CD14-positive monocyte (primary cell): Measurements from ENCODE around the gene RTN4R. TPM values are rescaled to one million over a fixed set of nuclear protein-coding genes. Genes with fewer than 3 reads are reported as not detected.

ENCODE experiments used
- DNase-seq, 3 donors: peaks; one replicate each; pipeline ENCODE4 v3.0.0-alpha.2; 2011 to 2022
- H2AFZ ChIP-seq: 2 replicates; pipeline ENCODE4 v1.6.0; 2012; ENCODE audit warnings: mild to moderate bottlenecking, low read depth, low read length, inconsistent platforms; ENCODE audit not compliant: insufficient read depth, poor library complexity, severe bottlenecking
- H3K27ac ChIP-seq, 2 donors: 1 replicate in 1 of 2; 2 replicates in 1 of 2; pipeline ENCODE4 v1.5.1; 2012 to 2013; ENCODE audit warnings: low read length in 2 of 2, control low read depth in 1 of 2, inconsistent platforms in 1 of 2, low read depth in 1 of 2, mild to moderate bottlenecking in 1 of 2
- H3K27me3 ChIP-seq, 2 donors: one replicate each; pipeline versions ENCODE4 v1.6.0 to v1.6.1; 2011 to 2013; ENCODE audit warnings: low read length in 2 of 2; ENCODE audit not compliant: control insufficient read depth in 2 of 2, insufficient read depth in 2 of 2
- H3K36me3 ChIP-seq, 2 donors: replicated peaks in 1 of 2; 1 replicate in 1 of 2; 2 replicates in 1 of 2; pipeline versions ENCODE4 v1.5.1 to v1.6.1; 2012 to 2013; ENCODE audit warnings: low read length in 2 of 2, control low read depth in 1 of 2, inconsistent platforms in 1 of 2, mild to moderate bottlenecking in 1 of 2; ENCODE audit not compliant: insufficient read depth in 2 of 2, control insufficient read depth in 1 of 2
- H3K4me1 ChIP-seq, 2 donors: 1 replicate in 1 of 2; 2 replicates in 1 of 2; pipeline versions ENCODE4 v1.5.1 to v1.6.1; 2012 to 2013; ENCODE audit warnings: low read length in 2 of 2, control low read depth in 1 of 2, inconsistent platforms in 1 of 2, mild to moderate bottlenecking in 1 of 2, moderate library complexity in 1 of 2; ENCODE audit not compliant: insufficient read depth in 2 of 2, control insufficient read depth in 1 of 2
- H3K4me2 ChIP-seq: replicated peaks from 2 replicates; pipeline ENCODE3; 2012; ENCODE audit warnings: low read length, moderate library complexity, mild to moderate bottlenecking; ENCODE audit not compliant: poor library complexity, severe bottlenecking; ENCODE audit errors: extremely low read depth
- H3K4me3 ChIP-seq, 3 experiments: fragments of 200-600 bp in 1 of 3; sonication (generic) in 1 of 3; replicated peaks in 1 of 3; 1 replicate in 2 of 3; 2 replicates in 1 of 3; pipeline ENCODE4 v1.5.1; 2011 to 2013; ENCODE audit warnings: low read length in 3 of 3, mild to moderate bottlenecking in 3 of 3, control low read depth in 2 of 3, low read depth in 2 of 3, inconsistent platforms in 1 of 3, moderate library complexity in 1 of 3
- H3K79me2 ChIP-seq: 2 replicates; pipeline ENCODE4 v1.6.0; 2012; ENCODE audit warnings: mild to moderate bottlenecking, control low read depth, inconsistent platforms, low read length, moderate library complexity; ENCODE audit not compliant: insufficient read depth
- H3K9ac ChIP-seq: 2 replicates; pipeline ENCODE4 v1.6.0; 2017; ENCODE audit warnings: low read length, mild to moderate bottlenecking; ENCODE audit not compliant: insufficient read depth, poor library complexity, severe bottlenecking
- H3K9me3 ChIP-seq, 2 donors: replicated peaks in 1 of 2; 1 replicate in 1 of 2; 2 replicates in 1 of 2; pipeline versions ENCODE4 v1.5.1 to v1.6.1; 2012 to 2013; ENCODE audit warnings: low read length in 2 of 2, control low read depth in 1 of 2; ENCODE audit not compliant: control insufficient read depth in 1 of 2, insufficient read depth in 1 of 2
- H4K20me1 ChIP-seq: 2 replicates; pipeline ENCODE4 v1.6.0; 2012; ENCODE audit warnings: mild to moderate bottlenecking, low read length, control low read depth, moderate library complexity; ENCODE audit not compliant: insufficient read depth
- H3K27ac Mint-ChIP-seq, 7 donors: one replicate each; pipeline ENCODE4 v1.8.0; 2020; ENCODE audit warnings: mild to moderate bottlenecking in 7 of 7, mixed read lengths in 7 of 7, moderate library complexity in 6 of 7, inconsistent platforms in 2 of 7
- H3K27me3 Mint-ChIP-seq, 3 donors: one replicate each; pipeline ENCODE4 v1.8.0; 2021 to 2022; ENCODE audit warnings: low read depth in 3 of 3, mild to moderate bottlenecking in 3 of 3, mixed read lengths in 3 of 3, moderate library complexity in 3 of 3, inconsistent platforms in 1 of 3
- H3K36me3 Mint-ChIP-seq, 2 donors: one replicate each; pipeline ENCODE4 v1.8.0; 2020; ENCODE audit warnings: mixed read lengths in 2 of 2, inconsistent platforms in 1 of 2, mild to moderate bottlenecking in 1 of 2
- H3K4me1 Mint-ChIP-seq: one replicate; pipeline ENCODE4 v1.8.0; 2020; ENCODE audit warnings: mild to moderate bottlenecking, mixed read lengths
- H3K4me3 Mint-ChIP-seq, 2 donors: one replicate each; pipeline ENCODE4 v1.8.0; 2020; ENCODE audit warnings: mild to moderate bottlenecking in 2 of 2, mixed read lengths in 2 of 2, moderate library complexity in 1 of 2
- H3K9me3 Mint-ChIP-seq, 7 donors: one replicate each; pipeline ENCODE4 v1.8.0; 2020 to 2022; ENCODE audit warnings: mixed read lengths in 7 of 7, mild to moderate bottlenecking in 6 of 7, moderate library complexity in 6 of 7, inconsistent platforms in 2 of 7
- CTCF ChIP-seq: fragments of 200-600 bp; IDR thresholded peaks from one replicate; pipeline ENCODE4 v1.8.0; 2022; ENCODE audit warnings: antibody characterized with exemption, mild to moderate bottlenecking
- WGBS: methylation state at CpG from one replicate; pipeline ENCODE4 v1.1.5; 2013; ENCODE audit warnings: missing lambda C conversion rate; ENCODE audit not compliant: insufficient coverage; 5-methylcytosine and 5-hydroxymethylcytosine counted together
- intact Hi-C, 2 donors: fragments of 100-400 bp; cut with micrococcal nuclease; formaldehyde crosslinking; loops; one replicate each; pipeline versions ENCODE4 v1.15.0 to v1.15.1; 2023
- polyA plus RNA-seq, 3 donors: library from polyadenylated mRNA; depleted of rRNA in 1 of 3; unstranded in 2 of 3; stranded (reverse) in 1 of 3; fragments of 300-500 nt in 2 of 3; fragments of >200 nt in 1 of 3; fragmentation: Illumina TruSeq in 2 of 3; gene quantifications; 1 replicate in 2 of 3; 2 replicates in 1 of 3; pipeline ENCODE4 v1.2.3, GENCODE V29; 2012 to 2021

RTN4R gene
- polyA plus RNA-seq, 3 donors: not detected

GRCh38 chr22:20213833-20214708 is 54.0 kb downstream of the RTN4R start:
- Histone ChIP-seq H3K36me3 (no peaks in the 10 kb centered on the region), H2AFZ (no peak overlapping the region), H3K9ac (no peak overlapping the region), H3K4me3 (no peak overlapping the region), H3K9me3 (no peaks in the 10 kb centered on the region), H4K20me1 (no peaks in the 10 kb centered on the region), H3K27ac (no peak overlapping the region), H3K4me2 (no peak overlapping the region), H3K79me2 (no peaks in the 10 kb centered on the region), H3K27me3 (no peaks in the 10 kb centered on the region), H3K4me1 (no peaks in the 10 kb centered on the region)
- Mint-ChIP-seq H3K36me3 (no peaks in the 10 kb centered on the region), H3K9me3 (peaks cover 0 to 1% (median 0%) of the 10 kb centered on the region in 7 donors), H3K4me1 (no peaks in the 10 kb centered on the region), H3K4me3 (no peak overlapping the region), H3K27me3 (peaks cover 0 to 6% (median 0%) of the 10 kb centered on the region in 3 donors), H3K27ac (no peak overlapping the region)
- no peak for TF ChIP-seq CTCF
- intact Hi-C loops: no loop called here
- no peak for DNase-seq
- WGBS: 89% methylated on average over 32 of the region's 33 CpGs

- no peaks in the 10 kb centered on the region for H3K36me3 ChIP-seq
- H3K9me3 ChIP-seq: no peaks in the 10 kb centered on the region
- no peak overlapping the region for H3K27ac ChIP-seq
- intact Hi-C loops: no loop called here
- H4K20me1 ChIP-seq: no peaks in the 10 kb centered on the region
- TF ChIP-seq CTCF: no peak
- no peak overlapping the region for H2AFZ ChIP-seq
- Mint-ChIP-seq H3K27me3 (peaks cover 0 to 6% (median 0%) of the 10 kb centered on the region in 3 donors), H3K27ac (peak overlapping the region in 1 of 7 donors; percentile 25), H3K9me3 (peaks cover 0 to 1% (median 0%) of the 10 kb centered on the region in 7 donors), H3K36me3 (no peaks in the 10 kb centered on the region), H3K4me3 (no peak overlapping the region), H3K4me1 (peaks cover 4% of the 10 kb centered on the region)
- H3K9ac ChIP-seq: no peak overlapping the region
- H3K4me3 ChIP-seq: no peak overlapping the region
- H3K27me3 ChIP-seq: no peaks in the 10 kb centered on the region
- no peak for DNase-seq
- H3K4me1 ChIP-seq: no peaks in the 10 kb centered on the region
- H3K4me2 ChIP-seq: no peak overlapping the region
- H3K79me2 ChIP-seq: no peaks in the 10 kb centered on the region
- 92% methylated on average over 18 of the region's 27 CpGs for WGBS
Measured at GRCh38 chr22:20212754-20213699, 55.1 kb downstream of the RTN4R start.
